Measurements from ENCODE around the gene UQCC3. TPM values are rescaled to one million over a fixed set of nuclear protein-coding genes. Genes with fewer than 3 reads are reported as not detected.

Gene UQCC3
- total and polyA plus RNA-seq, 2 of the 4 experiments (the other 2 are of a cell fraction): 5.7 to 9.7 TPM

GRCh38 chr11:62647609-62648005, 23.9 kb upstream of the UQCC3 start:
- no peak overlapping the region for H3K4me3 ChIP-seq (ENCODE audit: insufficient read depth, low read depth, low read length)
- peaks cover 35% of the 10 kb centered on the region for H3K36me3 ChIP-seq (ENCODE audit: control insufficient read depth, insufficient read depth, low read length)
- H2AK5ac ChIP-seq (ENCODE audit: low read depth, low read length): no peak overlapping the region
- peaks cover 8% of the 10 kb centered on the region for H3K4me1 ChIP-seq (ENCODE audit: control insufficient read depth, insufficient read depth, low read length)
- in situ Hi-C loops (cut with MboI; ENCODE audit: low sequenced_read_pairs): no loop called here
- H3K9me3 ChIP-seq (ENCODE audit: control insufficient read depth, insufficient read depth, low read length): no peaks in the 10 kb centered on the region
- no peak overlapping the region for H4K5ac ChIP-seq (ENCODE audit: low read depth, low read length)
- no peak overlapping the region for H3K9ac ChIP-seq (ENCODE audit: low read depth, low read length)
- H4K91ac ChIP-seq (ENCODE audit: insufficient read depth, low read depth, low read length): no peak overlapping the region
- H2AK9ac ChIP-seq (replicated peaks; ENCODE audit: low read depth, low read length, poor library complexity): no peak overlapping the region
- H3K79me1 ChIP-seq (ENCODE audit: low read depth in 1 of 2, low read length in 2 of 2): peaks cover 6 to 59% of the 10 kb centered on the region in 2 experiments
- intact Hi-C loops (cut with micrococcal nuclease): no loop called here
- H2BK5ac ChIP-seq (ENCODE audit: low read depth, low read length, poor library complexity, severe bottlenecking): no peak overlapping the region
- no TSS peak for BruUV-seq (replicated peaks)
- no peaks in the 10 kb centered on the region for H3K27me3 ChIP-seq (ENCODE audit: control insufficient read depth, insufficient read depth, low read length)
- no peak overlapping the region for H2BK120ac ChIP-seq (ENCODE audit: low read depth, low read length)
- 100% methylated on average over 4 of the region's 6 CpGs; no CpG with 5 or more reads in 1 of the 2 experiments for WGBS, 2 experiments (ENCODE audit: extremely low coverage in 2 of 2, insufficient read length in 1 of 2)
- ATAC-seq (ENCODE audit: low read depth): no peak
- ChIA-PET CTCF (no interaction called here), POLR2A (ENCODE audit: unreplicated experiment) (no interaction called here)
- DNase-seq: no peak
- no peak overlapping the region for H3K4me2 ChIP-seq (ENCODE audit: low read depth, low read length)
- H3K14ac ChIP-seq (replicated peaks; ENCODE audit: low read depth, low read length): no peak overlapping the region
- H4K20me1 ChIP-seq (ENCODE audit: insufficient read depth, low read length): peaks cover 17% of the 10 kb centered on the region
- no peak overlapping the region for H3K56ac ChIP-seq (ENCODE audit: extremely low read depth, insufficient read depth, low read length)
- H3K27ac ChIP-seq (ENCODE audit: insufficient read depth, low read length): no peak overlapping the region
- no peak overlapping the region for H2AFZ ChIP-seq (replicated peaks; ENCODE audit: low read length, poor library complexity)
- TF ChIP-seq SMC3 (IDR thresholded peaks at IDR 0.05; ENCODE audit: low read depth, low read length) (no peak), ELK1 (IDR thresholded peaks at IDR 0.05; ENCODE audit: borderline replicate concordance, low read depth, low read length) (no peak), NFE2L2 (IDR thresholded peaks at IDR 0.05; ENCODE audit: low read depth, low read length) (no peak), RAD21 (IDR thresholded peaks at IDR 0.05; ENCODE audit: low read length) (no peak), BHLHE40 (IDR thresholded peaks at IDR 0.05; ENCODE audit: low read depth, low read length) (no peak), CHD1 (IDR thresholded peaks at IDR 0.05; ENCODE audit: low read depth, low read length) (no peak), USF2 (IDR thresholded peaks at IDR 0.05; ENCODE audit: low read depth, low read length) (no peak), MAZ (IDR thresholded peaks at IDR 0.05; ENCODE audit: borderline replicate concordance, low read depth, low read length) (no peak), RCOR1 (IDR thresholded peaks at IDR 0.05; ENCODE audit: insufficient replicate concordance, low read length) (no peak), RFX5 (IDR thresholded peaks at IDR 0.05; ENCODE audit: low read depth, low read length) (no peak), CEBPB (IDR thresholded peaks at IDR 0.05; ENCODE audit: low read depth, low read length) (no peak), MXI1 (IDR thresholded peaks at IDR 0.05; ENCODE audit: borderline replicate concordance, low read depth, low read length) (no peak), MAFK (IDR thresholded peaks at IDR 0.05; ENCODE audit: low read depth, low read length) (no peak), POLR2A (IDR thresholded peaks at IDR 0.05; ENCODE audit: low read depth, low read length) (no peak), FOS (IDR thresholded peaks at IDR 0.05; ENCODE audit: low read depth, low read length) (no peak), CTCF (conservative IDR thresholded peaks at IDR 0.05; ENCODE audit: low read depth, low read length) (no peak)
- no peak overlapping the region for H2BK15ac ChIP-seq (ENCODE audit: low read depth, low read length)
- H2BK20ac ChIP-seq (ENCODE audit: low read depth, low read length): no peak overlapping the region
- peaks cover 7% of the 10 kb centered on the region; the same call in 1 of the 2 replicates for H3K9me1 ChIP-seq (ENCODE audit: insufficient read depth, low read length)
- no peak overlapping the region for H4K8ac ChIP-seq (ENCODE audit: low read depth in 2 of 2, low read length in 2 of 2)
- H3K23ac ChIP-seq (ENCODE audit: low read depth, low read length): no peak overlapping the region
- H3K4ac ChIP-seq (ENCODE audit: low read depth, low read length): no peak overlapping the region
- dilution Hi-C loops (cut with HindIII; ENCODE audit: low sequenced_read_pairs, unreplicated experiment): no loop called here
- no peak overlapping the region for H3K18ac ChIP-seq (ENCODE audit: low read depth, low read length)

Measured in IMR-90 (cell line).